IPS-15b (cell line): ENCODE measurements around the gene WNT16.

ENCODE experiments used
- H3K27me3 ChIP-seq: one replicate; pipeline ENCODE4 v1.6.1; 2013; ENCODE audit warnings: low read length; ENCODE audit not compliant: control insufficient read depth, insufficient read depth
- H3K36me3 ChIP-seq: one replicate; pipeline ENCODE4 v1.6.1; 2013; ENCODE audit warnings: low read length; ENCODE audit not compliant: control insufficient read depth, insufficient read depth
- H3K4me1 ChIP-seq: one replicate; pipeline ENCODE4 v1.6.1; 2013; ENCODE audit warnings: mild to moderate bottlenecking, low read length; ENCODE audit not compliant: control insufficient read depth, insufficient read depth
- H3K4me3 ChIP-seq: one replicate; pipeline ENCODE4 v1.5.1; 2013; ENCODE audit warnings: low read depth, low read length
- H3K9ac ChIP-seq: one replicate; pipeline ENCODE4 v1.6.1; 2013; ENCODE audit warnings: low read depth, mild to moderate bottlenecking, low read length
- H3K9me3 ChIP-seq: one replicate; pipeline ENCODE4 v1.6.1; 2013; ENCODE audit warnings: mild to moderate bottlenecking, low read length; ENCODE audit not compliant: control insufficient read depth, insufficient read depth

The WNT16 gene

GRCh38 chr7:121297843-121298242, 31.0 kb upstream of the WNT16 start:
- H3K9me3 ChIP-seq = no peaks in the 10 kb centered on the region
- no peaks in the 10 kb centered on the region for H3K27me3 ChIP-seq
- no peaks in the 10 kb centered on the region for H3K4me1 ChIP-seq
- H3K9ac ChIP-seq = no peak overlapping the region
- no peaks in the 10 kb centered on the region for H3K36me3 ChIP-seq
- no peak overlapping the region for H3K4me3 ChIP-seq

GRCh38 chr7:121298831-121299239, 30.0 kb upstream of the WNT16 start:
- Histone ChIP-seq H3K9me3 (no peaks in the 10 kb centered on the region), H3K9ac (no peak overlapping the region), H3K36me3 (no peaks in the 10 kb centered on the region), H3K4me1 (no peaks in the 10 kb centered on the region), H3K27me3 (no peaks in the 10 kb centered on the region), H3K4me3 (no peak overlapping the region)

GRCh38 chr7:121300685-121301420, 27.9 kb upstream of the WNT16 start:
- Histone ChIP-seq H3K36me3 (no peaks in the 10 kb centered on the region), H3K27me3 (no peaks in the 10 kb centered on the region), H3K9ac (no peak overlapping the region), H3K9me3 (no peaks in the 10 kb centered on the region), H3K4me3 (no peak overlapping the region), H3K4me1 (no peaks in the 10 kb centered on the region)

- H3K36me3 ChIP-seq = no peaks in the 10 kb centered on the region
- no peaks in the 10 kb centered on the region for H3K27me3 ChIP-seq
- H3K4me3 ChIP-seq = no peak overlapping the region
- no peak overlapping the region for H3K9ac ChIP-seq
- no peaks in the 10 kb centered on the region for H3K9me3 ChIP-seq
- no peaks in the 10 kb centered on the region for H3K4me1 ChIP-seq
Measured at GRCh38 chr7:121301446-121302213, 27.2 kb upstream of the WNT16 start.

- Histone ChIP-seq H3K36me3 (no peaks in the 10 kb centered on the region), H3K9ac (no peak overlapping the region), H3K4me1 (no peaks in the 10 kb centered on the region), H3K9me3 (no peaks in the 10 kb centered on the region), H3K27me3 (no peaks in the 10 kb centered on the region), H3K4me3 (no peak overlapping the region)
Measured at GRCh38 chr7:121302214-121302745, 26.5 kb upstream of the WNT16 start.

GRCh38 chr7:121303422-121304101, 25.2 kb upstream of the WNT16 start:
- Histone ChIP-seq H3K27me3 (no peaks in the 10 kb centered on the region), H3K4me3 (no peak overlapping the region), H3K9me3 (no peaks in the 10 kb centered on the region), H3K4me1 (no peaks in the 10 kb centered on the region), H3K9ac (no peak overlapping the region), H3K36me3 (no peaks in the 10 kb centered on the region)

- Histone ChIP-seq H3K9ac (no peak overlapping the region), H3K4me1 (no peaks in the 10 kb centered on the region), H3K9me3 (no peaks in the 10 kb centered on the region), H3K4me3 (no peak overlapping the region), H3K27me3 (no peaks in the 10 kb centered on the region), H3K36me3 (no peaks in the 10 kb centered on the region)
Measured at GRCh38 chr7:121304102-121304658, 24.6 kb upstream of the WNT16 start.

- H3K9me3 ChIP-seq = no peaks in the 10 kb centered on the region
- no peak overlapping the region for H3K4me3 ChIP-seq
- no peaks in the 10 kb centered on the region for H3K4me1 ChIP-seq
Measured at GRCh38 chr7:121305109-121305508, 23.7 kb upstream of the WNT16 start.

GRCh38 chr7:121306565-121306964, 22.2 kb upstream of the WNT16 start:
- Histone ChIP-seq H3K4me3 (no peak overlapping the region), H3K9ac (no peak overlapping the region), H3K4me1 (no peaks in the 10 kb centered on the region), H3K27me3 (no peaks in the 10 kb centered on the region), H3K36me3 (no peaks in the 10 kb centered on the region), H3K9me3 (no peaks in the 10 kb centered on the region)

More at GRCh38 chr7:121305109-121305508, 23.7 kb upstream of the WNT16 start:
- Histone ChIP-seq H3K27me3 (no peaks in the 10 kb centered on the region), H3K9ac (no peak overlapping the region), H3K36me3 (no peaks in the 10 kb centered on the region)

GRCh38 chr7:121307021-121307574, 21.7 kb upstream of the WNT16 start:
- no peaks in the 10 kb centered on the region for H3K9me3 ChIP-seq
- H3K4me1 ChIP-seq = no peaks in the 10 kb centered on the region
- no peaks in the 10 kb centered on the region for H3K36me3 ChIP-seq
- no peak overlapping the region for H3K4me3 ChIP-seq
- no peaks in the 10 kb centered on the region for H3K27me3 ChIP-seq
- H3K9ac ChIP-seq = no peak overlapping the region

GRCh38 chr7:121313220-121313792, 15.5 kb upstream of the WNT16 start:
- H3K4me3 ChIP-seq = no peak overlapping the region
- H3K27me3 ChIP-seq = no peaks in the 10 kb centered on the region
- no peaks in the 10 kb centered on the region for H3K4me1 ChIP-seq
- H3K9ac ChIP-seq = no peak overlapping the region
- no peaks in the 10 kb centered on the region for H3K9me3 ChIP-seq
- H3K36me3 ChIP-seq = no peaks in the 10 kb centered on the region
